ENCODE results near the gene TMEM53. TPM values are rescaled to one million over a fixed set of nuclear protein-coding genes. Genes with fewer than 3 reads are reported as not detected.

Gene TMEM53
- total RNA-seq, 1 experiment from 2014 or later, result 8.2 TPM

- no peak for TF ChIP-seq RORB (CRISPR knock-in tag; IDR thresholded peaks at IDR 0.05)
These were observed 48.9 kb downstream of the TMEM53 start (continued) for GRCh38 chr1:44625348-44625747.

DNA sequence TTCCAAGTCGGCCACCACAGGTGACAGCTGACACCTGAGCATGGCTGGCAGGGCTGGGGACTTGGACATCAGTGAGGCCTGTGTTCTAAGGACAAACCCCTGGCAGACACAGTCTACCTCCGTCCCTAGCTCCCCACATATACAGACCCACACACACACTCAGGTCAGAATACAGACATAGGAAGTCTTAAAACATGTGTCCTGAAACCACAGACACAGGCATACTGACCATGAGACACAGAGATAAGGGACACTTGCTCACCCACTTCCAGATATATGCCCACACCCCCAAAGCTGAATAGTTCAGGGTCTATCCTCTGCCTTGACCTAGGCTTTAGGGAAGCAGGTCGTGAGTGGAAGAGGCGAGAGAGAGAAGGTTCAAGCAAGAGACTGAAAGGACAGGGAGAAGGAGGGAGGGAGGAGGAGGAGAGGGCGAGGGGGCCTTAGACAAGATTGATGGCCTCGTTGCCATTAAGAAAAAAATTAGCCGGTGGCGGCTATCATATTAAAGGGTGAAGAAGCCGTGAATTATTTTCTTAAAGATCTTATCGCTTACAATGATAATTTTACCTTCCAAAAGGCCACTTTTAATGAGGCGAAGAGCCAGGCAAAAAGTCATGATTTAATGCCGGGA lies 49.9 kb downstream of the TMEM53 start:
- ChIA-PET POLR2A (no interaction called here), CTCF (interaction anchor here (0.7 to 2.4 kb wide), 4 partner anchors 14 to 29 kb away, joined by 3 to 7 read pairs (median 6); no protein-coding TSS in a partner anchor)
- no peaks in the 10 kb centered on the region for H3K36me3 Mint-ChIP-seq
- DNase-seq (ENCODE audit: low spot score) (no peak), ATAC-seq (no peak)
- no peaks in the 10 kb centered on the region for H3K27me3 Mint-ChIP-seq (ENCODE audit: low read depth)
- TF ChIP-seq ATF3 (CRISPR knock-in tag; conservative IDR thresholded peaks at IDR 0.05), result no peak
- TF ChIP-seq TEAD4 (CRISPR knock-in tag; IDR thresholded peaks at IDR 0.05), result no peak
- TF ChIP-seq, protein P1, sequence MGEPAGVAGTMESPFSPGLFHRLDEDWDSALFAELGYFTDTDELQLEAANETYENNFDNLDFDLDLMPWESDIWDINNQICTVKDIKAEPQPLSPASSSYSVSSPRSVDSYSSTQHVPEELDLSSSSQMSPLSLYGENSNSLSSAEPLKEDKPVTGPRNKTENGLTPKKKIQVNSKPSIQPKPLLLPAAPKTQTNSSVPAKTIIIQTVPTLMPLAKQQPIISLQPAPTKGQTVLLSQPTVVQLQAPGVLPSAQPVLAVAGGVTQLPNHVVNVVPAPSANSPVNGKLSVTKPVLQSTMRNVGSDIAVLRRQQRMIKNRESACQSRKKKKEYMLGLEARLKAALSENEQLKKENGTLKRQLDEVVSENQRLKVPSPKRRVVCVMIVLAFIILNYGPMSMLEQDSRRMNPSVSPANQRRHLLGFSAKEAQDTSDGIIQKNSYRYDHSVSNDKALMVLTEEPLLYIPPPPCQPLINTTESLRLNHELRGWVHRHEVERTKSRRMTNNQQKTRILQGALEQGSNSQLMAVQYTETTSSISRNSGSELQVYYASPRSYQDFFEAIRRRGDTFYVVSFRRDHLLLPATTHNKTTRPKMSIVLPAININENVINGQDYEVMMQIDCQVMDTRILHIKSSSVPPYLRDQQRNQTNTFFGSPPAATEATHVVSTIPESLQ (CRISPR knock-in tag; IDR thresholded peaks at IDR 0.05), result no peak
- TF ChIP-seq CREM (CRISPR knock-in tag; IDR thresholded peaks at IDR 0.05), result no peak
- TF ChIP-seq, protein P2, sequence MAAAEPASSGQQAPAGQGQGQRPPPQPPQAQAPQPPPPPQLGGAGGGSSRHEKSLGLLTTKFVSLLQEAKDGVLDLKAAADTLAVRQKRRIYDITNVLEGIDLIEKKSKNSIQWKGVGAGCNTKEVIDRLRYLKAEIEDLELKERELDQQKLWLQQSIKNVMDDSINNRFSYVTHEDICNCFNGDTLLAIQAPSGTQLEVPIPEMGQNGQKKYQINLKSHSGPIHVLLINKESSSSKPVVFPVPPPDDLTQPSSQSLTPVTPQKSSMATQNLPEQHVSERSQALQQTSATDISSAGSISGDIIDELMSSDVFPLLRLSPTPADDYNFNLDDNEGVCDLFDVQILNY (CRISPR knock-in tag; IDR thresholded peaks at IDR 0.05), result no peak
- no peaks in the 10 kb centered on the region for H3K9me3 Mint-ChIP-seq
- no peak overlapping the region for H3K27ac Mint-ChIP-seq
- peaks cover 5% of the 10 kb centered on the region for H3K4me1 Mint-ChIP-seq
- no peak overlapping the region for H3K4me3 Mint-ChIP-seq

DNA sequence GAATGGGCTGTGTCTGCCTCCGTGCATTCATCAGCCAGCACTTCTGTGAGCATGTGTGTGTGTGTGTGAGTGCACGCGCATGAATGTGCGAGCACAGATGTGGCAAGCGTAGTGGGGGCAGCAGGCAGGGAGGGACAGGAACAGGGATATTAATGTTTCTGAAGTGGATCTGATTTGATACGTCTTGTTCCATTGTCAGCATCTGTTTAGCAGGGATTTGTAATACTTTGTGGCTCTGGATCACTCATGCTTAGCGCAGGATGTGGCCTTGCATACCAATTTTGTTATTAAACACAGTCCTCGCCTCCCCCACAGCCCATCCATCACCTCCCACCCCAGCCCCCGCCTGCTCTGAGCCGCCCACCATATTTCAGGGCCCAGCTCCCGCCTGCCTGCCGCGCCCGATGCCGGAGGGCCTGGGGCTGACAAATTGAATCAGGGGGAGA lies 52.4 kb downstream of the TMEM53 start:
- CTCF ChIA-PET, result no interaction called here
- Mint-ChIP-seq H3K36me3 (no peaks in the 10 kb centered on the region), H3K27me3 (ENCODE audit: low read depth) (peaks cover 6% of the 10 kb centered on the region), H3K4me1 (peaks cover 23% of the 10 kb centered on the region), H3K27ac (no peak overlapping the region), H3K4me3 (no peak overlapping the region), H3K9me3 (no peaks in the 10 kb centered on the region)
- no peak for DNase-seq (ENCODE audit: low spot score)
- no peak for TF ChIP-seq ZNF423 (CRISPR knock-in tag; IDR thresholded peaks at IDR 0.05)
- no peak for TF ChIP-seq JAZF1 (CRISPR knock-in tag; IDR thresholded peaks at IDR 0.05)
- no peak for TF ChIP-seq ZNF317 (CRISPR knock-in tag; IDR thresholded peaks at IDR 0.05; ENCODE audit: borderline replicate concordance, low read depth)
- TF ChIP-seq, protein P3, sequence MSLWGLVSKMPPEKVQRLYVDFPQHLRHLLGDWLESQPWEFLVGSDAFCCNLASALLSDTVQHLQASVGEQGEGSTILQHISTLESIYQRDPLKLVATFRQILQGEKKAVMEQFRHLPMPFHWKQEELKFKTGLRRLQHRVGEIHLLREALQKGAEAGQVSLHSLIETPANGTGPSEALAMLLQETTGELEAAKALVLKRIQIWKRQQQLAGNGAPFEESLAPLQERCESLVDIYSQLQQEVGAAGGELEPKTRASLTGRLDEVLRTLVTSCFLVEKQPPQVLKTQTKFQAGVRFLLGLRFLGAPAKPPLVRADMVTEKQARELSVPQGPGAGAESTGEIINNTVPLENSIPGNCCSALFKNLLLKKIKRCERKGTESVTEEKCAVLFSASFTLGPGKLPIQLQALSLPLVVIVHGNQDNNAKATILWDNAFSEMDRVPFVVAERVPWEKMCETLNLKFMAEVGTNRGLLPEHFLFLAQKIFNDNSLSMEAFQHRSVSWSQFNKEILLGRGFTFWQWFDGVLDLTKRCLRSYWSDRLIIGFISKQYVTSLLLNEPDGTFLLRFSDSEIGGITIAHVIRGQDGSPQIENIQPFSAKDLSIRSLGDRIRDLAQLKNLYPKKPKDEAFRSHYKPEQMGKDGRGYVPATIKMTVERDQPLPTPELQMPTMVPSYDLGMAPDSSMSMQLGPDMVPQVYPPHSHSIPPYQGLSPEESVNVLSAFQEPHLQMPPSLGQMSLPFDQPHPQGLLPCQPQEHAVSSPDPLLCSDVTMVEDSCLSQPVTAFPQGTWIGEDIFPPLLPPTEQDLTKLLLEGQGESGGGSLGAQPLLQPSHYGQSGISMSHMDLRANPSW (CRISPR knock-in tag; conservative IDR thresholded peaks at IDR 0.05; ENCODE audit: low read depth), result no peak
- no peak for TF ChIP-seq ATF1 (CRISPR knock-in tag; IDR thresholded peaks at IDR 0.05)
- TF ChIP-seq TEAD4 (CRISPR knock-in tag; IDR thresholded peaks at IDR 0.05), result no peak
- TF ChIP-seq, protein P4, sequence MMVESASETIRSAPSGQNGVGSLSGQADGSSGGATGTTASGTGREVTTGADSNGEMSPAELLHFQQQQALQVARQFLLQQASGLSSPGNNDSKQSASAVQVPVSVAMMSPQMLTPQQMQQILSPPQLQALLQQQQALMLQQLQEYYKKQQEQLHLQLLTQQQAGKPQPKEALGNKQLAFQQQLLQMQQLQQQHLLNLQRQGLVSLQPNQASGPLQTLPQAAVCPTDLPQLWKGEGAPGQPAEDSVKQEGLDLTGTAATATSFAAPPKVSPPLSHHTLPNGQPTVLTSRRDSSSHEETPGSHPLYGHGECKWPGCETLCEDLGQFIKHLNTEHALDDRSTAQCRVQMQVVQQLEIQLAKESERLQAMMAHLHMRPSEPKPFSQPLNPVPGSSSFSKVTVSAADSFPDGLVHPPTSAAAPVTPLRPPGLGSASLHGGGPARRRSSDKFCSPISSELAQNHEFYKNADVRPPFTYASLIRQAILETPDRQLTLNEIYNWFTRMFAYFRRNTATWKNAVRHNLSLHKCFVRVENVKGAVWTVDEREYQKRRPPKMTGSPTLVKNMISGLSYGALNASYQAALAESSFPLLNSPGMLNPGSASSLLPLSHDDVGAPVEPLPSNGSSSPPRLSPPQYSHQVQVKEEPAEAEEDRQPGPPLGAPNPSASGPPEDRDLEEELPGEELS (CRISPR knock-in tag; IDR thresholded peaks at IDR 0.05), result no peak
- TF ChIP-seq NFE2L1 (CRISPR knock-in tag; IDR thresholded peaks at IDR 0.05), result no peak
- TF ChIP-seq, protein P5, sequence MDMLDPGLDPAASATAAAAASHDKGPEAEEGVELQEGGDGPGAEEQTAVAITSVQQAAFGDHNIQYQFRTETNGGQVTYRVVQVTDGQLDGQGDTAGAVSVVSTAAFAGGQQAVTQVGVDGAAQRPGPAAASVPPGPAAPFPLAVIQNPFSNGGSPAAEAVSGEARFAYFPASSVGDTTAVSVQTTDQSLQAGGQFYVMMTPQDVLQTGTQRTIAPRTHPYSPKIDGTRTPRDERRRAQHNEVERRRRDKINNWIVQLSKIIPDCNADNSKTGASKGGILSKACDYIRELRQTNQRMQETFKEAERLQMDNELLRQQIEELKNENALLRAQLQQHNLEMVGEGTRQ (CRISPR knock-in tag; IDR thresholded peaks at IDR 0.05), result no peak
- TF ChIP-seq, protein P6, sequence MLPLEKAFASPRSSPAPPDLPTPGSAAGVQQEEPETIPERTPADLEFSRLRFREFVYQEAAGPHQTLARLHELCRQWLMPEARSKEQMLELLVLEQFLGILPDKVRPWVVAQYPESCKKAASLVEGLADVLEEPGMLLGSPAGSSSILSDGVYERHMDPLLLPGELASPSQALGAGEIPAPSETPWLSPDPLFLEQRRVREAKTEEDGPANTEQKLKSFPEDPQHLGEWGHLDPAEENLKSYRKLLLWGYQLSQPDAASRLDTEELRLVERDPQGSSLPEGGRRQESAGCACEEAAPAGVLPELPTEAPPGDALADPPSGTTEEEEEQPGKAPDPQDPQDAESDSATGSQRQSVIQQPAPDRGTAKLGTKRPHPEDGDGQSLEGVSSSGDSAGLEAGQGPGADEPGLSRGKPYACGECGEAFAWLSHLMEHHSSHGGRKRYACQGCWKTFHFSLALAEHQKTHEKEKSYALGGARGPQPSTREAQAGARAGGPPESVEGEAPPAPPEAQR (CRISPR knock-in tag; IDR thresholded peaks at IDR 0.05), result no peak
- no peak for TF ChIP-seq ZNF219 (CRISPR knock-in tag; IDR thresholded peaks at IDR 0.05; ENCODE audit: borderline replicate concordance)
- TF ChIP-seq HMGXB4 (CRISPR knock-in tag; IDR thresholded peaks at IDR 0.05), result no peak
- TF ChIP-seq ESRRA (CRISPR knock-in tag; IDR thresholded peaks at IDR 0.05; ENCODE audit: borderline replicate concordance), result no peak
- TF ChIP-seq RELA (CRISPR knock-in tag; IDR thresholded peaks at IDR 0.05; ENCODE audit: borderline replicate concordance), result no peak
- POLR2A ChIA-PET, result no interaction called here
- ATAC-seq, result no peak
